Type B pancreatic cell (in vitro differentiated cells): Measurements from ENCODE around the gene FBXO31. TPM values are rescaled to one million over a fixed set of nuclear protein-coding genes. Genes with fewer than 3 reads are reported as not detected.

Experiments
- total RNA-seq: library from RNA; stranded (reverse); gene quantifications from 2 replicates; pipeline ENCODE4 v1.2.1, GENCODE V29; 2021; ENCODE audit warnings: low replicate concordance

FBXO31 gene
- total RNA-seq, 1 donor from 2014 or later: 35.1 TPM

Other genes starting within 250 kb of the FBXO31 start
- gene C16orf95, start 66.4 kb downstream of the FBXO31 start, total RNA-seq: 3.0 and 6.3 TPM in 2 replicates
- gene MAP1LC3B, start 8.6 kb upstream of the FBXO31 start, total RNA-seq: 44.4 and 58.5 TPM in 2 replicates
- gene ZCCHC14, start 109.2 kb upstream of the FBXO31 start, total RNA-seq: 23.5 and 32.3 TPM in 2 replicates
- gene JPH3, start 218.7 kb upstream of the FBXO31 start, total RNA-seq: 7.2 and 27.5 TPM in 2 replicates